Mesenchymal stem cell (in vitro differentiated cells and primary cell): Measurements from ENCODE around the gene CTDNEP1.

Source experiments
- DNase-seq: peaks from one replicate; pipeline ENCODE4 v3.0.0-alpha.2; 2013
- H2AFZ ChIP-seq: one replicate; pipeline ENCODE4 v1.6.1; 2013; ENCODE audit warnings: low read depth, mild to moderate bottlenecking, control low read depth, inconsistent platforms, low read length, moderate library complexity
- H2AK5ac ChIP-seq: 2 replicates; pipeline ENCODE4 v1.6.1; 2013; ENCODE audit warnings: low read length, moderate library complexity, mild to moderate bottlenecking, inconsistent platforms; ENCODE audit not compliant: severe bottlenecking
- H2BK120ac ChIP-seq: one replicate; pipeline ENCODE4 v1.6.1; 2013; ENCODE audit warnings: low read depth, mild to moderate bottlenecking, inconsistent platforms, low read length, moderate library complexity
- H2BK12ac ChIP-seq, 2 experiments: one replicate each; pipeline ENCODE4 v1.6.1; 2013; ENCODE audit warnings: inconsistent platforms in 2 of 2, low read length in 2 of 2, mild to moderate bottlenecking in 2 of 2, moderate library complexity in 2 of 2, control low read depth in 1 of 2
- H2BK15ac ChIP-seq: one replicate; pipeline ENCODE4 v1.6.1; 2013; ENCODE audit warnings: mild to moderate bottlenecking, low read depth, inconsistent platforms; ENCODE audit not compliant: poor library complexity, severe bottlenecking
- H2BK5ac ChIP-seq: 2 replicates; pipeline ENCODE4 v1.6.1; 2013; ENCODE audit warnings: low read depth, mild to moderate bottlenecking, low read length, control low read depth, inconsistent platforms; ENCODE audit not compliant: poor library complexity, severe bottlenecking
- H3K14ac ChIP-seq, 2 experiments: one replicate each; pipeline ENCODE4 v1.6.1; 2013; ENCODE audit warnings: inconsistent platforms in 2 of 2, low read length in 2 of 2, control low read depth in 1 of 2, mild to moderate bottlenecking in 1 of 2, moderate library complexity in 1 of 2
- H3K18ac ChIP-seq, 2 experiments: one replicate each; pipeline ENCODE4 v1.6.1; 2013; ENCODE audit warnings: inconsistent platforms in 2 of 2, low read length in 2 of 2, control low read depth in 1 of 2, low read depth in 1 of 2, mild to moderate bottlenecking in 1 of 2
- H3K23ac ChIP-seq, 2 experiments: one replicate each; pipeline ENCODE4 v1.6.1; 2013; ENCODE audit warnings: inconsistent platforms in 2 of 2, low read length in 2 of 2, mild to moderate bottlenecking in 2 of 2, moderate library complexity in 2 of 2, control low read depth in 1 of 2
- H3K27ac ChIP-seq: 2 replicates; pipeline ENCODE4 v1.5.1; 2013; ENCODE audit warnings: mild to moderate bottlenecking, moderate library complexity, low read length, control low read depth, inconsistent platforms; ENCODE audit not compliant: poor library complexity, severe bottlenecking
- H3K27me3 ChIP-seq, 2 experiments: 2 replicates each; pipeline versions ENCODE4 v1.6.1 to v1.7.0; 2013; ENCODE audit warnings: low read length in 2 of 2, mild to moderate bottlenecking in 2 of 2, moderate library complexity in 2 of 2, control low read depth in 1 of 2, inconsistent platforms in 1 of 2; ENCODE audit not compliant: control insufficient read depth in 1 of 2, insufficient read depth in 1 of 2
- H3K36me3 ChIP-seq, 2 experiments: 2 replicates each; pipeline versions ENCODE4 v1.6.1 to v1.7.0; 2013; ENCODE audit warnings: low read length in 2 of 2, control low read depth in 1 of 2, inconsistent platforms in 1 of 2, low read depth in 1 of 2, mild to moderate bottlenecking in 1 of 2; ENCODE audit not compliant: insufficient read depth in 2 of 2, control insufficient read depth in 1 of 2
- H3K4ac ChIP-seq, 2 experiments: one replicate each; pipeline ENCODE4 v1.6.1; 2013; ENCODE audit warnings: inconsistent platforms in 2 of 2, low read length in 2 of 2, mild to moderate bottlenecking in 2 of 2, moderate library complexity in 2 of 2, control low read depth in 1 of 2, low read depth in 1 of 2
- H3K4me1 ChIP-seq: 2 replicates; pipeline ENCODE4 v1.6.1; 2013; ENCODE audit warnings: low read depth, low read length, control low read depth; ENCODE audit not compliant: control insufficient read depth, insufficient read depth
- H3K4me2 ChIP-seq: 2 replicates; pipeline ENCODE4 v1.6.1; 2013; ENCODE audit warnings: low read length, mild to moderate bottlenecking, inconsistent platforms; ENCODE audit not compliant: poor library complexity, severe bottlenecking
- H3K4me3 ChIP-seq, 2 experiments: 2 replicates each; pipeline versions ENCODE4 v1.5.1 to v1.7.0; 2013; ENCODE audit warnings: low read length in 2 of 2, mild to moderate bottlenecking in 2 of 2, control low read depth in 1 of 2, low read depth in 1 of 2; ENCODE audit not compliant: insufficient read depth in 1 of 2
- H3K79me1 ChIP-seq: replicated peaks from 2 replicates; pipeline ENCODE4 v1.6.1; 2013; ENCODE audit warnings: mild to moderate bottlenecking, control low read depth, low read length, inconsistent platforms; ENCODE audit not compliant: poor library complexity, severe bottlenecking
- H3K9ac ChIP-seq: 2 replicates; pipeline ENCODE4 v1.7.0; 2013; ENCODE audit warnings: mild to moderate bottlenecking, low read length, moderate library complexity
- H3K9me3 ChIP-seq: 2 replicates; pipeline ENCODE4 v1.7.0; 2013; ENCODE audit warnings: mild to moderate bottlenecking, low read length; ENCODE audit not compliant: control insufficient read depth
- H4K8ac ChIP-seq: one replicate; pipeline ENCODE4 v1.6.1; 2013; ENCODE audit warnings: inconsistent platforms, mild to moderate bottlenecking, low read length, moderate library complexity
- H4K91ac ChIP-seq: one replicate; pipeline ENCODE4 v1.6.1; 2013; ENCODE audit warnings: mild to moderate bottlenecking, low read length, inconsistent platforms
- WGBS: methylation state at CpG from one replicate; pipeline ENCODE4 v1.1.7; 2013; ENCODE audit warnings: mixed read lengths; 5-methylcytosine and 5-hydroxymethylcytosine counted together

CTDNEP1 gene

DNA sequence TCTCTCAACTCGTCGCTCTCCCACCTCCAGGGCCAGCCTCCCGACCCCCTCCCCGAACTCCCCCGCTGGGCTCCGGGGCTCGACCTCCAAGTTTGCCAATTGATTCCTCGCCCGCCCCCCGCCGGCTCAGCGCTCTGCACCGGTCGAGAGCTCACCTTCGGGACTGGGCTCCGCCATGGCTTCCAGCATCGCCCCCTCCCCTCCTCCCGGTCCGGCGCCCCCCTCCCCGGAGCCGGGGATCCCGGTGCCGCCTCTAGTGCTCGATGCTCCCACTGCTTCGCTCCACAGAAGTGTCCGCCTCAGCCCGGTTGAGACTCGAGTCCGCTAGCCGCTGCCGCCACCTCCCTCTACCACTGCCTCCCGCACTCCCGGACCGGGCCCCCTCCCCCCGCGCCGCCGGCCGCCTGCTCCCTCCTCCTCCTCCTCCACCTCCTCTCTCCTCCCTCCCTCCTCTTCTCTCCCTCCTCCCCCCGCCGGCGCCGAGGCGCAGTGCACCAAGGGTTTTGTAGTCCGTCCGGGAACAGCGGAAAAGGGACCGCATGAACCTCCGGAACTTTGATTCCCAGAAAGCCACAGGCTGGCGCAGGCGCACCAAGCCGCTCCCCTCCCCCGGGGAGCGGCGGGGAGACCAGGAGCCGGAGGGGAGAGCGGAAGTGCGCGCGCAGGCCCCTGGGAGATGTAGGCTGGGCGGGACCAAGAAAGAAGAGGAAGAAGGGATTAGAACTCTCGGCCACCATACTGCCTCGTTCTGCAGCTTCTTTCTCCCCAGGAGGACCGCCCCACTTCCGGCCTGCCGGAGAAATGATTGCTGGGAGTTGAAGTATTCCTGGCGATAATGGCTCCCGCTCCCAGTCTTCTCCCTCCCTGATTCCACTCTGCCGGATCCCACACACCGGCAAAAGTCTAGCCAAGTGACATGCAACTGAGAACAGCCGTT, 12.2 kb downstream of the CTDNEP1 start, which contains the start of gene PHF23:
TSS of gene PHF23 (minus strand) at position 367 of the 937 bp plus-strand sequence. CDS start at position 189, 178 bp downstream.
- Histone ChIP-seq H3K4me2 (peak within 1 kb of the TSS; percentile 82), H3K14ac (peak within 1 kb of the TSS; percentile 94 to 97), H3K18ac (peak within 1 kb of the TSS; percentile 88 to 94)

DNA sequence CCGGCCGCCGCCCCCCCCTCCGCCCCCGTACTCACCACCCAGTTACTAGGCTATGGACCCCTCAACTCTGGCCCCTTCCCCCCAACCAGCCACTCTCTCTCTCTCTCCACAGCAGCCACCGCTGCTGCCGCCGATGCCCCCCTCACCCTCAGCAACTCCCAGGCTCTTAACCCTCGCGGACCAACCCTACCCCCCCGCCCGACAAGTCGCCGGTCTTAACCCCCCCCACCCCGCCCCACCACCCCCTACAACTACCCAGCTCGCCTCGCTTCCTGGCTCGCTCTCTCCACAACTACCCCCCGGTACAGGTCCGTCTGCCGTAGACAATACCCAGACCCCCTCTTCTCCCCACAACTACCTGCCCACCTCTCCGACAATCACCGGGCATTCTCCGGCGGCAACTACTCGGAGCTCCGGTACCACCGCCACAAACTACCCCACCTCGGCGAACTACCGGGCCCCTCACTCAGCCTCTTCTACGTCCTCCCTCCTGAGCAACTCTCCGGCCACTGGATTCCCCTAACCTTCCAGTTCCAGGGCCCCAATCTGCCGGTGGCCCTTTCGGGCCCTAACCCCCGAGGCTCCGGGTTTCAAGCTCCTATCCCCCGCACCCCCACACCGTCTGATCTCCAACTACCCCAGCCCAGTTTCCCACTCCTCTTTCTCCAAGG, 13.0 kb downstream of the CTDNEP1 start:
- peak overlapping the region; percentile 57 to 97 for H3K23ac ChIP-seq
- peak overlapping the region; percentile 99 for H3K9ac ChIP-seq
- peaks cover 34 to 44% of the 10 kb centered on the region in 2 experiments for H3K36me3 ChIP-seq
- H4K8ac ChIP-seq = peak overlapping the region; percentile 86
- peak overlapping the region; percentile 49 for H2AK5ac ChIP-seq
- peak overlapping the region; percentile 92 for H4K91ac ChIP-seq
- H3K4me2 ChIP-seq = peak overlapping the region; percentile 35
- H3K27ac ChIP-seq = peak overlapping the region; percentile 88
- no peak for DNase-seq
- no peak overlapping the region for H2BK15ac ChIP-seq
- under 1% methylated on average over 31 of the region's 39 CpGs for WGBS
- peaks cover 36% of the 10 kb centered on the region for H3K4me1 ChIP-seq
- peak overlapping the region; percentile 94 to 97 for H3K14ac ChIP-seq
- H2AFZ ChIP-seq = no peak overlapping the region
- peak overlapping the region; percentile 15 to 69 for H2BK12ac ChIP-seq
- peak overlapping the region; percentile 99 for H2BK120ac ChIP-seq
- H3K79me1 ChIP-seq = peaks cover 8% of the 10 kb centered on the region
- H3K18ac ChIP-seq = peak overlapping the region; percentile 88 to 94
- H2BK5ac ChIP-seq = peak overlapping the region; percentile 94
- H3K4ac ChIP-seq = peak overlapping the region; percentile 90 to 97
- H3K4me3 ChIP-seq = peak overlapping the region; percentile 95 to 96
- H3K27me3 ChIP-seq = no peaks in the 10 kb centered on the region
- H3K9me3 ChIP-seq = no peaks in the 10 kb centered on the region

More for the DNA sequence above, 12.2 kb downstream of the CTDNEP1 start, which contains the start of gene PHF23:
- Histone ChIP-seq H4K91ac (peak within 1 kb of the TSS; percentile 92), H4K8ac (peak within 1 kb of the TSS; percentile 86), H3K4ac (peak within 1 kb of the TSS; percentile 90 to 97), H2BK5ac (peak within 1 kb of the TSS; percentile 94), H3K27ac (peak within 1 kb of the TSS; percentile 88), H2AK5ac (peak within 1 kb of the TSS; percentile 60), H3K9ac (peak within 1 kb of the TSS; percentile 99), H2AFZ (no peak within 1 kb of the TSS), H2BK12ac (peak within 1 kb of the TSS; percentile 15 to 69), H3K27me3 (no peaks in the 10 kb centered on the region), H3K9me3 (no peaks in the 10 kb centered on the region), H3K36me3 (peaks cover 39 to 51% of the 10 kb centered on the region in 2 experiments), H3K79me1 (peaks cover 11% of the 10 kb centered on the region), H2BK120ac (peak within 1 kb of the TSS; percentile 99), H2BK15ac (peak within 1 kb of the TSS; percentile 83), H3K4me3 (peak within 1 kb of the TSS; percentile 95 to 96), H3K4me1 (peaks cover 38% of the 10 kb centered on the region), H3K23ac (peak within 1 kb of the TSS; percentile 57 to 97)
- peak; percentile 100 for DNase-seq
- under 1% methylated on average over 60 of the region's 72 CpGs for WGBS

DNA sequence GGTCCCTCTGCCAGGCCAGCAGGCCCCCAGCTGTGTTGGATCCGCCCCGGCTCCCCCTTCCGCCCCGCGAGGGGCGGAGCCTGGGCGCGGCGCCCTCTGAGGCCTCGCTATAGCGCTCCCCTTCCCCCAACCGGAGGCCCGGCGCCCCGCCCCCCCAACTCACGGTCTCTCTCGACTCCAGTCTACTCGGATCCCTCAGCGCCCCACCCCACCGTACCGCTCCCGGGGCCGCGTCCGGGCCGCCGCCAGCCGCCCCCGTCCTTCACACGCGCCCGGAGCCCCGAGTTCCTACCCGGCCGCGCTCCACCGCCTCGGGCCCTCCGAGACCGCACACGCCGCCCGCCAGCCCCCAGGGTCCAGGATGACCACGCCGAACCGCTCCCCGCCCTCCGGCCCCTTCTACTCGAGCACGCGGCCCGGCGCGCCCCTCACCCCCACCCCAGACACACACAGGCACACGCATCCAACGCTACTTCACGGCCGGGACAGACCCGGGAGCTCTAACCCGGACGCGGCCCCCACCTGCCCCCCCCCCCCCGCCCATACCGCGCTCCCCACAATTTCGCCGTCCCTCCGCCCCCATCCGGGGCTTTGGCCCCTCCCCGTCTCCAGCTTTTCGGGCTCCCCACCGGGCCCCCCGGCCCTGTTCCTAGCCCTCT, 13.6 kb downstream of the CTDNEP1 start:
- Histone ChIP-seq H2AK5ac (no peak overlapping the region), H3K18ac (peak overlapping the region; percentile 81 to 99), H3K23ac (peak overlapping the region in 1 of 2 experiments; percentile 53), H4K8ac (peak overlapping the region; percentile 85), H2BK15ac (peak overlapping the region; percentile 33), H3K4me2 (peak overlapping the region; percentile 56), H2AFZ (no peak overlapping the region), H3K27me3 (no peaks in the 10 kb centered on the region), H3K79me1 (peaks cover 6% of the 10 kb centered on the region), H4K91ac (peak overlapping the region; percentile 94), H3K4me3 (peak overlapping the region; percentile 95 to 96), H3K36me3 (peaks cover 34 to 44% of the 10 kb centered on the region in 2 experiments), H3K14ac (peak overlapping the region in 1 of 2 experiments; percentile 81), H2BK12ac (no peak overlapping the region), H3K4ac (peak overlapping the region; percentile 85 to 99), H3K27ac (peak overlapping the region; percentile 88), H2BK120ac (peak overlapping the region; percentile 99), H2BK5ac (peak overlapping the region; percentile 91), H3K9ac (peak overlapping the region; percentile 99), H3K9me3 (no peaks in the 10 kb centered on the region), H3K4me1 (peaks cover 35% of the 10 kb centered on the region)
- DNase-seq = peak; percentile 70
- WGBS = under 1% methylated on average over 53 of the region's 73 CpGs
